ENCODE results near the gene LRRC74B.
"Not testable (repeated sequence)": the region's sequence is repeated elsewhere in the genome, so short reads cannot be mapped to it uniquely, and the experiment has no call there.

The LRRC74B gene

DNA sequence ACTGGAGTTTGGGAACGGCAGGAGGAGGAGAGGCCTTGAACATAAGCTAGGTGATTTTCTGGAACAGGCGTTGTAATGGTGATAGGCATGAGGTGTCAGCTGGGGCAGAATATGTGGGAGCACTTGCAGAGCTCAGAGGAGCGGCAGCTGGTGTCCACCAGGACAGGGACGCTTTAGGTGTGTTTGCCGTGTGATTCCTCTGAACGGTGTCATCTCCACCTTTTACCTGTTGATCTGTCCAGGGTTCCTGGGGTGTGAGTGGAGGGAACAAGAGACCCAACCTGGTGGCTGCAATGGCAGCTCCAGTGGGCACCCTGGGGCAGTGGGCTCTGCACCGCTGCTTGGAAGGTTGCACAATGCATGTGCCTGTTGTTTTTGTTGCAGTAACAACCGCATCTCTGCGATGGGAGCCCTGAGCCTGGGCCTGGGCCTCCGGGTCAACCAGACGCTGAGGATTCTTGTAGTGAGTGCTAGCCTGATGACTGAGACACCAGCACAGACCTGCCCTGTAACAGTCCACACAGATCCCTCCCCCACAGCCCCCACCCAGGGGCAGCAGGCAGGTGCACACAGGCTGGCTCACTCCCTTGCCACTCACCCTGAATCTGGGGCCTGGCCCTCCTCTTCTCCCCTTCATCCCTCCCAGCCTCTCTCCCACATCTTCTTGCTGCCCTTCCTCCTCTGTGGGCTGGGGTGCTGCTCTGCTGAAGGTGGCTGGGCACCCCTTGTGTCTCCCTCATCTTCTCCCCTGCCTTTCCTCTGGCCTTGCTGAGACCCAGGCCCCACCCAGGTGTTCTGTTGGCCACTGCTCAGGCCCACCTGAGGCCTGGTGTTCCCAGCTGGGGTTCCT lies 9.2 kb downstream of the LRRC74B start:
- DNase-seq: no peak

DNA sequence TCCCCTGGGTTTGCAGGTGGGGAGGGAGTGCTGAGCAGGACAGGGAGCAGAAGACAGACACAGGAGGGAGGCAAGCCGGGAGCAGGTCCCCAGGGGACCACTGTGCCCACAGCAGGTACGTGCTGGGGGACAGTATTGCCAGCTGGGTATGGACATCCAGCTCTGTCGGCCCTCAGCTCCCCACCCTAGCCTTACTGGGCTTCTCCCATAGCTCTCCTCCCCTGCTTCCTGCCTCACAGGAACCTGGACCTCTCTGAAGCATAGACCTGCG lies 9.8 kb downstream of the LRRC74B start:
- no peak for DNase-seq

DNA sequence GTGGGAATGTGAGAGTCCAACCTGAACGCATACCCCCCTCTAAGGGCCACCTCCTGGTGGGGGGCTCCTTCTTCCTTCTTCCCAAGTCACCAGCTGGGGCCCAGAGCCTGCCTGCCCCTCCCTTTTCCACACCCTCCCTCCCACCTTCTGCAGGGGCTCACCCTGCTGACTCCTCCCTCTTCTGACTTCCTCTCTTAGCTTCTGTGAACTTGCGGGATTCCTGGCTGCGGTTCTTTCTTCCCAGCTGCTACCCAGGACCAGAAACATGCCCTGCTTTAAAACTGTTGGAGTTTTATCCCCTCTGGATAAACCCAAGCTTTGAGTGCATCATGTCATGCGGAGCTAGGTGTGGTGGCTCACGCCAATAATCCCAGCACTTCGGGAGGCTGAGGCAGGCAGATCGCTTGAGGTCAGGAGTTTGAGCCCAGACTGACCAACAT lies 10.2 kb downstream of the LRRC74B start:
- DNase-seq: no peak

DNA sequence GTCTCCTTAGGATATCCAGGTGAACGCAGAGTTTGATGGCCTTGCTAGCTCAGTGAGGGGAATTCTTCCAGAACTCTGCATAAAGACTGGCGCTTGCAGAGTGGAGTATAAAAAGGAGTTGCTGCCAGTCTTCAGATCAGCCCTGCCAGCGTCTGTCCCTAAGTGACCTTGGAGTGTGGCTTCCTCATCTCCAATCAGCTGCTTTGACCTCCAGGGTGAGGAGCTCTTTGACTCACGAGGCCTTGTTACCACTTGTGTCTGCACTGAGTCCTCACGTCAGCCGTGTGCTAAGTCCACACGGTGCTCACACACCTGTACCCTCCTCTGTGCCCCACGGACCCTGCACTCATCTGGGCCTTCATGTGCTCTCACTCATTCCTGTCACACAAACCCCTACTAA lies 14.6 kb downstream of the LRRC74B start:
- DNase-seq: not testable (repeated sequence)

DNA sequence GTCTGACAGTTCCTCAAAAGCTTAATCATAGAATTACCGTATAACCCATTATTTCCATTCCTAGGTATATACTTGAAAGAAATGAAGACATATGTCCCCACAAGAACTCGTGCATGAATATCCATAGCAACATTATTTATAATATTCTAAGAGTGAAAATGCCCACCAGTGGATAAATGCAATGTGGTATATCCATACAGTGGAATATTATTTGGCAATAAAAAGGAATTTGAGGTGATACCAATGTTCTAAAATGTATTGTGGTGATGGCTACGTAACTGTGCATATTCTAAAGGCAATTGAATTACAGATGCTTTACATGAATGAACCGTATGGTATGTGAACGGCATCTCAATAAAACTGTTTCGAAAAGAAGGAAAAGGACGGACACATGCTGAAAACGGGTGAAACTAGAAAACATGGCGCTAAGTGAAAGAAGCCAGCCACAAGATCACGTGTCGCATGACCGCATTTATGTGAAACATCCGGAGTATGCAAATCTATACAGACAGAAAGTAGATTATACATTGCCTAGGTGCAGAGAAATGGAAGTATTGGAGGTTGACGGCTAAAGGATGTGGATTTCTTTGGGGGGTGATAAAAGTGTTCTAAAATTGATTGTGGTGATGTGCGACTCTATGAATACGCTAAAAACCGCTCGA lies 16.0 kb downstream of the LRRC74B start:
- DNase-seq: not testable (repeated sequence)

DNA sequence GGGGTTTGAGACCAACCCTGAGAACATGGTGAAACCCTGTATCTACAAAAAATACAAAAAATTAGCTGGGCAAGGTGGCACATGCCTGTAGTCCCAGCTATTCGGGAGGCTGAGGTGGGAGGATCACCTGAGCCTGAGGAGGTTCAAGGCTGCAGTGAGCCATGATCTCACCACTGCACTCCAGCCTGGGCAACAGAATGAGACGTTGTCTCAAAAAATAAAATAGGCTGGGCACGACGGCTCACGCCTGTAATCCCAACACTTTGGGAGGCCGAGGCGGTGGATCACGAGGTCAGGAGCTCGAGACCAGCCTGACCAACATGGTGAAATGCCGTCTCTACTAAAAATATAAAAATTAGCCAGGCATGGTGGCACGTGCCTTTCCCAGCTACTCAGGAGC lies 18.7 kb downstream of the LRRC74B start:
- DNase-seq: not testable (repeated sequence)

DNA sequence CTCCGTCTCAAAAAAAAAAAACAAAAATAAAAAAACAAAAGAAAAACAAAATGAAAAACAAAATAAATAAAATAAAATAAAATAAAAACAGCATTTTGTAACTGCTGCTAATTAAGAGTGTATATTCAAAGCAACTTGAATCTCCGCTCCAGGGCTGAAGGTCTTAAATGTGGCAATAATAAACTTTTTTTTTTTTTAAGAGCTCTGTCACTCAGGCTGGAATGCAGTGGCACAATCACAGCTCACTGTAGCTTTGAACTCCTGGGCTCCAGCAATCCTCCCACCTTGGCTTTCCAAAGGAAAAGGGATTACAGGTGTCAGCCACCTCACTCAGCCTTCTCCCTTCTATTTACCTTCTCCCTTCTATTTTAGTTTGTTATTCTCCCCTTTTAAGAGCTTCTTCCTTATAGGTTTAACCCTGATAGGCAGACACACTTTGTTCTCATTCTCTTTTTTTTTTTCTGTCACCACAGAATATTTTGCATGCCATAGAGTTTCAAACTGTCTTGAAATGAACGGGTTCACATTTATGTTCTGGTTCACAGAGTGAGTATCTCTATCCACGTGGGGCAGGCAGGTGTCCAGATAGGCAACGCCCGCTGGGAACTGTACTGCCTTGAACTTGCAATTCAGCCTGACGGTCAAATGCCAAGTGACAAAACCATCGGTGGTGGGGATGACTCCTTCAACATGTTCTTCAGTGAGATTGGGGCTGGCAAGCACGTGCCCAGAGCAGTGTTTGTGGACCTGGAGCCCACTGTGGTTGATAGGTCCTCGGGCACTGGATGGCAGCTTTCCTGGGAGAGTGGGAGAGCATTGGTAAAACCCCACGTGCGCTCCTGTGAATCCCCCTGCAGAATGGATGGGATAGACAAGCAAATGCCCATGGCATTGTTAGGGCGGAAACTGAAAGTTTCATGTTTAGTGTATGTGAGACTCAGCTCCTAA lies 19.4 kb downstream of the LRRC74B start:
- no peak for DNase-seq

DNA sequence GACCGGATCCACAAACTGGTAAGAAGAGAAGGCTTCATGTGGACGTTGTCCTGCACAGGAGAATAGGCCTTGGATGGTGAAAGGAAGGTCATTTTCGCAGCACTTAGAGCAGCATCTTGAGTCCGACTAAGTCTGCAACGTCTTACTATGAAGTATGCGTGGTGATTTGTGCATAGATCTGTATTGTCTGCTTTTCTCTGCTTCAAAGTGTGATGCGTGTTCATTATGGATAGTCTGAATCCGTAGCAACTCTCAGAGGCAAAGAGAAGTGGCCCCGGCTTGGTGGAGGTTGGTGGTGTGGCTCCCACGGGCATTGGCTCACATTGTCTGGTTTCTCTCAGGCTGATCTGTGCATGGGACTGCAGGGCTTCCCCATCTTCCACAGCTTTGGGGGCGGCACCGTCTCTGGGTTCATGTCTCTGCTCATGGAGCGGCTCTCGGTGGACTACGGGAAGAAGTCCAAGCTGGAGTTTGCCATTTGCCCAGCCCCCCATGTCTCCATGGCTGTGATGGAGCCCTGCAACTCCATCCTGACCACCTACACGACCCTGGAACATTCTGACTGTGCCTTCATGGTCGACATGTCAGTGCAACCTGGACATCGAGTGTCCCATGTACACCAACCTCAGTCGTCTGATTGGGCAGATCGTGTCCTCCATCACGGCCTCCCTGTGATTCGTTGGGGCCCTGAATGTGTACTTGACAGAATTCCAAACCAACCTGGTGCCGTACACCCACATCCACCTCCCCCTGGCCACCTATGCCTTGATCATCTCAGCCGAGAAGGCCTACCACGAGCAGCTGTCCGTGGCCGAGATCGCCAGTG lies 21.5 kb downstream of the LRRC74B start:
- DNase-seq: no peak

DNA sequence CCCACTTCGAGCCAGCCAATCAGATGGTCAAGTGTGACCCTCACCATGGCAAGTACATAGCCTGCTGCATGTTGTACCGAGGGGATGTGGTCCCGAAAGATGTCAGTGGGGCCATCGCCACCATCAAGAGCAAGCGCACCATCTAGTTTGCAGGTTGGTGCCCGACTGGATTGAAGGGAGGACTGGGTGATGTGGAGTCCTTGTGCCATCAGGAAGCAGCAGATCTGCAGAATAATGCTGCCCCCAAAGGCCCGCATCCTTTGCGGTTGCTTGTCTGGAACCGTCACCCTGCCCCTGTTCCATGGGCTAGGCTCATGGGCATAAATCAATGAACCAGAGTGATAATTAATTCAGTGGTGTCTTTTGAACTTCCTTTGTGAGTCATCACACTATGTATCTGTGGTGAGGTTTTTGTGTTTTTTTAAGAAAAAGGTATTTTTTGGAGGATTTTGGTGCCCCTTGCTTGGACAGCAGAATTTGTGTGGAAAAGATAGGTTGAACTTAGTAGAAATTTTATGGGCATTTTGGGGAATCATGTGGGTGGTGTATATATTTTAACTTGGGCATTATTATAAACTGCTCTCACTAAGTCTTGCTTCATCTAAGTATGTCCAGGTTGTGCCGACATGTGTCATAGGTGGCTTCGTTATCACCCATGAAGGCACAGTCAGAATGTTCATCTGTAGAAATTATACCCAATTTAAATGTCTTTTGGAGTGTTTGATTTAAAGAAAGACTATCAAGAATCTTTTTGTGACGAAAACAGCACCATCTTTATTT lies 22.3 kb downstream of the LRRC74B start:
- DNase-seq: no peak

DNA sequence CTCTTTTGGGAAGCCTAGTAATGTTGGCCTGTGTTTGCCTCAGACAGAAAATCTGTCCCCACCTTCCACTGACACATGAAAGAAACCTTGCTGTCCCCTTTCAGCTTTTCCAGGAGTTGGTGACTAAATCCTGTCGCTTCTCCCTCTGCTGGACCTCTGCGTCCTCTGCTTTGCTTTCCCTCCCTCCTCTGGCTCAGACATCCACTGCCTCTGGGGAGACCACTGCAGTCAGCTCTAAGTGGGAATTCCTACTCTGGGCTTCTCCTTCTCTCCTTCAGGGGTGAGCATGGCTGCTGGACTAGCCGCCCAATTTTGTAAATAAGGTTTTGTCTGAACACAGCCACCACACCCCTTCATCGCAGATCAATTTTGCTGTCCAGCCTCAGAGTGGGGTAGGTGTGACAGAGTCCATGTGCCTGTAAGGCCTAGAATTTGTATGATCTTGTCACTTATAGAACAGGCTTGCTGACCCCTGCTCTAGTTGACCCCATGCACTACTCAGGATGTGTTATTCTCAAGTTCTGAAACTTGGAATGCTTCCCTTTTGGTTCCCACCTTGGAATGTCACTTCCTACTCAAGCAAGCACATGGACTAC lies 23.0 kb downstream of the LRRC74B start:
- no peak for DNase-seq

DNA sequence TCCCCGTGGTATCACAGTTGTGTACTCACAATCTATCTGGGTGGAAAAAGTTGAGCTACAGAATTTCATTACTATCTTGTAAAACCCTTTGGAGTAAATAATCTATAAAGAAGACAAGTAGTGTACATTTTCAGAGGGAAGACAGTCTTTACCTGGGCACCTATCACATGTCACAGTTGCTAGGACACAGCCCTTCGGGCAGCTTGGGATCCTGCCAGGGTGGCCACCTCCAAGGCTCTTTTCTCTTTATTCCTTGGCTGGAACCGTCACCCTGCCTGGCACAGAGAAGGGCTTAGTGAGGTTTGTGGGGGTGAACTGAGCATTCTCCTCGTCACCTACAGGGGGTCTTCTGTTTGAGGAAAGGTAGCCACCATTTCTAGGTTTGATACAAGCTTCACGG lies 23.6 kb downstream of the LRRC74B start:
- DNase-seq: no peak

DNA sequence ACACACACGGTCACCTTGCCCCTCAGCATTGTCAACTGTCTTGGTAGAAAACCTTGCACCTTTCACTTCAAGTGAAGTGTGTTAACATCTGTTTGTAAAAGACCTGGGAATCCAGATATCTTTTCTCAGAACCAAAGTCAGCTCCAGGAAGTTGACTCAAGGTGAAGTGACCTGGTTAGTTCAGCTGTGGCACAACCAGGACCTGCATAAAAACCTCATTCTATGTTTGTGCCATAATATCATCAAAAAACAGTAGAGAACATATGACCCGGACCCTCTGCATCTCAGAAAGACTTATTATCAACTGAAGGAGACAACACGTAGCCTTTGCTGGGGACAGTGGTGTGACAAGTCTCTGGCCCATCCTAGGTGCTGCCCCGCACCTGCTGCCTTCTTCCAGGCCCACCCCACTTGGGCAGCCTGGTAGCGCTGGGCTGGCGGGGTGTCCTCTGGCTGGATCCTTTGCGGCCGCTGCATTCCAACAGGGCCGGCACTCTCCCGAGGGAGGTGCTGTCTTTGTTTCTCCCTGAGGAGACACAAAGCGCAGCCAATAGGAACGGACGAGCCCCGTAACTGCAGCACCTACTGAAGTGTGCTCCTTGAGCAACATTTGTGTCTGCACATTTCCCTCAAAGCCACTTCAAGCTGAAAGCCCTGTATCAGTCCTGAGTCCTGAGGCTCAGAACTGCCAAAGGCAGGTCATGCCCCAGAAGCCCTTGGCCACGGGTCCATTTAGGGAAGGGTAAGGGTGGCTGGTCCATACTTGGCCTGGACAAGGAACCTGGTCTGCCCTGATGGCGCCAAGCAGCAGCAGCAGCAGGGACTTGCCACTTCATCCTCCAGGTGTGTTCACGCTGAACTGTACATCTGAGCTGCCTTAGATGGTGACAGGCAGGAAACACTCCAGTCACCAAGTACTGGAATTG lies 25.2 kb downstream of the LRRC74B start:
- DNase-seq: no peak

DNA sequence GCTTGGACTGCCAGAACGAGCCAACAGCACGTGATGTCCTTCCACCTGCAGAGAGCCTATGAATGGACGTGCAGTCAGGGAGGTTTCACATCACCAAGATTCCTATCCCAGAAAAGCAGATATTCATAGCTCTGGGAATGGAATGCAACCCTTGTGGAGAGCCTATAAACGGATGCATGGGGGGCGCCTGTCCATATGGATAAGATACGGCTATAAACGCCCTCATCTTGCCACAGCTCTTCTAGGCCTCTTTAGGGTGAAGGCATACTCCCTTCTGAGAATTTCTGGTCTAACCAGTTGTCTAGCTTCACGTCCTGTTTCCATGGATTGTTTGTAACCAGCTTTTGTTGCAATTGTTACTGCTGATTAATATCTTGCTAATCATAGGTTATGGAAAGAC lies 26.1 kb downstream of the LRRC74B start:
- not testable (repeated sequence) for DNase-seq

DNA sequence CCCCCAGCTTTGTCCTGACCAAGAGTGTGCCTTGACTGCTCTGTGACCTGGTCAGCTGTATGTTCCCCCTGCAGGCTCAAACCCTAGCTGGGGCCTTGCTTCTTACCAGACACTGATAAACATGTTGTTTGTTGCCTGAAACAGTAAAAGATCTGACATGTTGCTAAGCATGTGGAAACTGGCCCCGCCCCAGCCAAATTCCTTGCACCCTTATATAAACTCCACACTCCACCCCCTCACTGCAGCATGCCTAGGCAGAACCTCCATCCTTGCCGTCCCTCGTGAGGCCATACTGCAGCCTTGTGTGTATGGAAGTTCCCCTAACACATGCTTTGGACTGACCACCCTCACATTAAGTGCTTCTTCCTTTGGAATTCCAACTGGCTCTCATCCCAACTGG lies 27.3 kb downstream of the LRRC74B start:
- DNase-seq: no peak

DNA sequence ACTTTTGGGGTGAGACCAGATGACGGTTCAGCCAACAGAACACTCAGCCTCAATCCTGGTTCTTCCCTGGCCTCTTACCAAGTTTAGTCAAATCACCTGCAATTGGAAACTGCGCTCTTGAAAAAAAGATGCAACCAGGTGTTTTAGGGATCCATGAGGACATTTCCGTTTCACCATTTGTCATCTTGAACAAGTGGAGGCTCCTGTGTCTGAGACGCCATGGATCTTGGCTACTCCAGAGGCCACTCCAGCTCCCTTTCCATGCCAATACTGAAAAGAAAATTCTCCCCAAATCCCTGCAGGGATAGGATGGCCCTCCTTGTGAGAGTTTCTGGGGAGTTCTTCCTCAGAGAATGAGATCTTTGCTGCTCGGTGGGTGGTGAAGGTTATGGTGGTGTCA lies 27.7 kb downstream of the LRRC74B start:
- DNase-seq: no peak

DNA sequence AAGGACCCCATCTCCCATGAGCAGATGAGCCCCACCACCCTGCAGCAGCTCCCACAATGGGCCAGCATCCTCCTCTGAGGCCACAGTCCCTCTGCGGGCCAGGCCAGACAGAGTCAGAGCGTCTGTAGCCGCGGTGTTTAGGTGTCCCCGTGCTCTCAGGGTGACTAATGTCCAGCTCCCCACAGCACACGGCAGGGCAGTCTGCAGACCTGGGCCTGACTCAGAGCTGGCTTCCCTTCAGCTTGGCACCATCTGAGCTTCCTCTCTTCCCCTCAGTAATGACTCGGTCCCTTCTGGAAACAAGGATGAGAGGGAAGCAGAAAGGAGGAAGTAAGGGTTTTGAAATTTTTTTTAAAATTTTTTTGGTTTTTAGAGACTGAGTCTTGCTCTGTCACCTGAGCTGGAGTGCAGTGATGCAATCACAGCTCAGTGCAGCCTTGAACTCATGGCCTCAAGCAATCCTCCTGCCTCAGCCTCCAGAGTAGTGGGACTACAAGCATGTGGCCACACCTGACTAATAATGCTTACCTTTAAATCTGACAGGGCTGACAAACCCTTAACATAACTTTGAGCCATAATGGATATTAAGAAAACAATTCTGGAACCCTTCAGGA lies 28.5 kb downstream of the LRRC74B start:
- DNase-seq: no peak

DNA sequence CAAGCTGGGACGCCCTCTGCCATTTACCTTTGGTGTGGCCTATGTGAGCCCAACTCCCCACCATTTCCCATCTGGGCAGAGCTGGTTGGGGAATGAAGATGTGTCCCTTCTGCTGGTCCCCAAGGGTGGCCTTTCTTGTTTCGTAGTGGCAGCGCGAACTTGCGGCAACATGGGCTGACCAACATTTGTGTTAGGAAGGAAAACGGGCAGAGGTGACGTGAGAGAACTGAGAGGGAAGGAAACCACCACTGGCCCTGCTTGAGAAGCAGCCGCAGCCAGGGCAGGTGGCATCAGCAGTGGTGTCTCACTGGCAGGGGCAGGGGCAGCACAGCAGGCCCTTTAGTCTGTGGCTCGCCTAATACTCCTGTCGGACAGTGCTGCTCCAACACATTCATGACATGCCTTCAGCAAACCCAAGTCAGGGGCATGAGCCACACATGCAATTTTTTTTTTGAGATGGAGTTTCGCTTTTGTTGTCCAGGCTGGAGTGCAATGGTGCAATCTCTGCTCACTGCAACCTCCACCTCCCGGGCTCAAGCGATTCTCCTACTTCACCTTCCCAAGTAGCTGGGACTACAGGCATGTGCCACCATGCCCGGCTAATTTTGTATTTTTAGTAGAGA lies 29.9 kb downstream of the LRRC74B start:
- no peak for DNase-seq

DNA sequence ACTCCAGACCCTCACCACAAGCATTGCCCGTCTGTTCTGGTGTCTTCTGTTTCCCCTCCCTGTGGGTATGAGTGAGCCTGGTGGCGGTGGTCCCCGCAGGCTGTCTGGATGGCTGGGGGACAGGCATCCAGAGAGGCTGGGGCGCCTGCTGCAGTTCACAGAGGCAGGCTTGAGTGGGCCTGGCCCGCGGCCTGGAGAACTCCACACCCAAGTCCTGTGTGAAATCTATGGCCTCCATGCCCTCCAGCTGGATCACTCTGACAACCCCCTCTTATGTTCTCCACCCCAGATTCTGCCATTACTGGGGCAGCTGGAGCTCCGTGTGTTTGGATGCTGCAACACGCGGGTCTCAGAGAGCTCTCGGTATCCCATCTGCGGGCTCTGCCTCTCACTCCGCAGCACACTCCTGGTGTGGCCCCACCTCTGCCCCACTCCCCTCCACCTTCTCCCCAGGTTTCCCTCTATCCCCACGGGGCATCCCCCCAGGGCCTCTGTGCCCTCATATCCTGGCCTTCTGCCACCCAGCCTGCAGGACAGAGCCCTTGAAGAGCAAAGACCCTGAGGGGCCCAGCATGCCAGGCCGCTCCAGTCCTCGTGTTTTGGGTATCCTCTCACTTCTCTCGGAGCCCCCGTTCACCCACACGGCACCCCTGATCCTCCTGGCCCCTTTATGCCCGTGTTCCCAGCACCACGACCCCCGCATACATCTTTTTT lies 31.3 kb downstream of the LRRC74B start:
- no peak for DNase-seq

Measured in NCI-H187 (cell line).